Measurements from ENCODE around the gene RTCA. TPM values are rescaled to one million over a fixed set of nuclear protein-coding genes. Genes with fewer than 3 reads are reported as not detected.
"Not testable (repeated sequence)": the region's sequence is repeated elsewhere in the genome, so short reads cannot be mapped to it uniquely, and the experiment has no call there.

RTCA gene
- total and polyA plus RNA-seq, 2 donors (not counting 1 experiment from before 2014, with no cell fraction given) = 15.7 to 31.0 TPM

- no peaks in the 10 kb centered on the region for H3K4me1 Mint-ChIP-seq
- WGBS (ENCODE audit: insufficient coverage) = no CpG with 5 or more reads among the region's 1 CpG
- TF ChIP-seq EZH2 (IDR thresholded peaks at IDR 0.05; ENCODE audit: borderline replicate concordance, insufficient read depth, low read depth, low read length, poor library complexity, severe bottlenecking) = no peak
- TF ChIP-seq CTCF (IDR thresholded peaks at IDR 0.05) = no peak
- Histone ChIP-seq H3K4me3 (ENCODE audit: control extremely low read depth in 1 of 5, extremely low read depth in 1 of 5, insufficient read depth in 1 of 5, low read depth in 2 of 5, low read length in 4 of 5) (no peak overlapping the region), H4K20me1 (ENCODE audit: control insufficient read depth, insufficient read depth, low read length, poor library complexity, severe bottlenecking) (no peaks in the 10 kb centered on the region), H3K9me3 (ENCODE audit: control extremely low read depth in 1 of 3, control insufficient read depth in 2 of 3, insufficient read depth in 1 of 3, low read length in 2 of 3) (peaks cover 0 to 3% (median 0%) of the 10 kb centered on the region in 3 donors), H3K27ac (ENCODE audit: low read length in 2 of 2) (no peak overlapping the region), H3K27me3 (replicated peaks in 1 of 4; ENCODE audit: control extremely low read depth in 1 of 4, control insufficient read depth in 3 of 4, insufficient read depth in 4 of 4, low read length in 3 of 4) (no peaks in the 10 kb centered on the region), H3K4me1 (ENCODE audit: control insufficient read depth in 2 of 2, insufficient read depth in 2 of 2, low read length in 2 of 2) (no peaks in the 10 kb centered on the region), H3K9ac (ENCODE audit: low read length) (no peak overlapping the region), H2AFZ (ENCODE audit: insufficient read depth, low read depth, low read length, poor library complexity, severe bottlenecking) (no peak overlapping the region), H3K79me2 (ENCODE audit: control insufficient read depth, insufficient read depth, low read length) (no peaks in the 10 kb centered on the region), H3K4me2 (replicated peaks; ENCODE audit: low read depth, low read length, poor library complexity, severe bottlenecking) (no peak overlapping the region), H3K36me3 (replicated peaks in 1 of 2; ENCODE audit: control extremely low read depth in 1 of 2, control insufficient read depth in 1 of 2, extremely low read depth in 1 of 2, insufficient read depth in 2 of 2, low read length in 1 of 2) (peaks cover 1 to 37% of the 10 kb centered on the region in 2 experiments)
- ATAC-seq (ENCODE audit: low read depth) = no peak
- H3K27ac Mint-ChIP-seq = no peak overlapping the region
- CTCF ChIA-PET = no interaction called here
- POLR2A ChIA-PET = no interaction called here
- H3K27me3 Mint-ChIP-seq = no peaks in the 10 kb centered on the region
- H3K4me3 Mint-ChIP-seq = no peak overlapping the region
- intact Hi-C loops (cut with micrococcal nuclease) = no loop called here
- H3K9me3 Mint-ChIP-seq (ENCODE audit: insufficient read depth) = peaks cover 4% of the 10 kb centered on the region
- DNase-seq = no peak
These were observed 26.7 kb downstream of the RTCA start for GRCh38 chr1:100292711-100293110.

- H3K27ac Mint-ChIP-seq = no peak overlapping the region
- ChIA-PET CTCF (interaction anchor here (1.2 to 1.5 kb wide), 2 partner anchors 57 to 164 kb away, joined by 3 to 5 read pairs; partner anchors contain the start of gene CDC14A), POLR2A (interaction anchor here (0.6 kb wide), 1 partner anchor 443 kb away, joined by 5 read pairs; no protein-coding TSS in a partner anchor)
- DNase-seq = no peak
- H3K4me1 Mint-ChIP-seq = no peaks in the 10 kb centered on the region
- no peak for ATAC-seq (ENCODE audit: low read depth)
- intact Hi-C loops (cut with micrococcal nuclease) = no loop called here
- no peak for TF ChIP-seq CTCF (IDR thresholded peaks at IDR 0.05)
- Histone ChIP-seq H3K27me3 (replicated peaks in 1 of 4; ENCODE audit: control extremely low read depth in 1 of 4, control insufficient read depth in 3 of 4, insufficient read depth in 4 of 4, low read length in 3 of 4) (no peaks in the 10 kb centered on the region), H2AFZ (ENCODE audit: insufficient read depth, low read depth, low read length, poor library complexity, severe bottlenecking) (no peak overlapping the region), H3K27ac (ENCODE audit: low read length in 2 of 2) (no peak overlapping the region), H4K20me1 (ENCODE audit: control insufficient read depth, insufficient read depth, low read length, poor library complexity, severe bottlenecking) (no peaks in the 10 kb centered on the region), H3K4me3 (ENCODE audit: control extremely low read depth in 1 of 5, extremely low read depth in 1 of 5, insufficient read depth in 1 of 5, low read depth in 2 of 5, low read length in 4 of 5) (no peak overlapping the region), H3K79me2 (ENCODE audit: control insufficient read depth, insufficient read depth, low read length) (no peaks in the 10 kb centered on the region), H3K9me3 (ENCODE audit: control extremely low read depth in 1 of 3, control insufficient read depth in 2 of 3, insufficient read depth in 1 of 3, low read length in 2 of 3) (peaks cover 0 to 3% (median 0%) of the 10 kb centered on the region in 3 donors), H3K4me2 (replicated peaks; ENCODE audit: low read depth, low read length, poor library complexity, severe bottlenecking) (no peak overlapping the region), H3K4me1 (ENCODE audit: control insufficient read depth in 2 of 2, insufficient read depth in 2 of 2, low read length in 2 of 2) (no peaks in the 10 kb centered on the region), H3K9ac (ENCODE audit: low read length) (no peak overlapping the region), H3K36me3 (replicated peaks in 1 of 2; ENCODE audit: control extremely low read depth in 1 of 2, control insufficient read depth in 1 of 2, extremely low read depth in 1 of 2, insufficient read depth in 2 of 2, low read length in 1 of 2) (peaks cover 1 to 14% of the 10 kb centered on the region in 2 experiments)
- no peaks in the 10 kb centered on the region for H3K27me3 Mint-ChIP-seq
- no peak overlapping the region for H3K4me3 Mint-ChIP-seq
- WGBS (ENCODE audit: insufficient coverage) = 97% methylated on average over 7 of the region's 8 CpGs
- H3K9me3 Mint-ChIP-seq (ENCODE audit: insufficient read depth) = peaks cover 4% of the 10 kb centered on the region
These were observed 30.1 kb downstream of the RTCA start for GRCh38 chr1:100296140-100296539.

GRCh38 chr1:100296997-100297396, 31.0 kb downstream of the RTCA start:
- H3K27ac Mint-ChIP-seq; intact Hi-C loops (cut with micrococcal nuclease); H3K27ac ChIP-seq (ENCODE audit: low read length in 2 of 2); H3K9me3 ChIP-seq (ENCODE audit: control extremely low read depth in 1 of 3, control insufficient read depth in 2 of 3, insufficient read depth in 1 of 3, low read length in 2 of 3); H3K27me3 Mint-ChIP-seq; H3K27me3 ChIP-seq (replicated peaks in 1 of 4; ENCODE audit: control extremely low read depth in 1 of 4, control insufficient read depth in 3 of 4, insufficient read depth in 4 of 4, low read length in 3 of 4); H3K9ac ChIP-seq (ENCODE audit: low read length); H3K4me3 ChIP-seq (ENCODE audit: control extremely low read depth in 1 of 5, extremely low read depth in 1 of 5, insufficient read depth in 1 of 5, low read depth in 2 of 5, low read length in 4 of 5); H2AFZ ChIP-seq (ENCODE audit: insufficient read depth, low read depth, low read length, poor library complexity, severe bottlenecking); H3K9me3 Mint-ChIP-seq (ENCODE audit: insufficient read depth); H3K4me2 ChIP-seq (replicated peaks; ENCODE audit: low read depth, low read length, poor library complexity, severe bottlenecking); H3K4me1 ChIP-seq (ENCODE audit: control insufficient read depth in 2 of 2, insufficient read depth in 2 of 2, low read length in 2 of 2); H3K79me2 ChIP-seq (ENCODE audit: control insufficient read depth, insufficient read depth, low read length); H3K4me3 Mint-ChIP-seq; DNase-seq; ATAC-seq (ENCODE audit: low read depth); H3K4me1 Mint-ChIP-seq; H4K20me1 ChIP-seq (ENCODE audit: control insufficient read depth, insufficient read depth, low read length, poor library complexity, severe bottlenecking); H3K36me3 ChIP-seq (replicated peaks in 1 of 2; ENCODE audit: control extremely low read depth in 1 of 2, control insufficient read depth in 1 of 2, extremely low read depth in 1 of 2, insufficient read depth in 2 of 2, low read length in 1 of 2); POLR2A ChIA-PET: not testable (repeated sequence)
- CTCF ChIA-PET = interaction anchor here (1.5 kb wide), 1 partner anchor 163 kb away, joined by 5 read pairs; no protein-coding TSS in a partner anchor
